Heart right ventricle (tissue), 16 donors: ENCODE measurements around the gene BCKDHB. TPM values are rescaled to one million over a fixed set of nuclear protein-coding genes. Genes with fewer than 3 reads are reported as not detected.

Experiments
- ATAC-seq, 8 donors: fragments of 200-7000 bp; cut with Tn5 transposase; one replicate each; pipeline ENCODE4 v1.9.1; 2020; ENCODE audit warnings: mild to moderate bottlenecking in 8 of 8, moderate library complexity in 8 of 8, moderate number of reproducible peaks in 1 of 8
- DNase-seq, 2 donors: peaks; one replicate each; pipeline ENCODE4 v3.0.0-alpha.2; 2020
- H3K27ac ChIP-seq, 10 donors: fragments of 200-600 bp; sonication (generic) in 2 of 10; one replicate each; pipeline versions ENCODE4 v1.5.0 to v1.8.0; 2020 to 2022; ENCODE audit warnings: mild to moderate bottlenecking in 3 of 10
- H3K27me3 ChIP-seq, 7 donors: fragments of 200-600 bp; one replicate each; pipeline ENCODE4 v1.8.0; 2021 to 2022; ENCODE audit warnings: mild to moderate bottlenecking in 2 of 7
- H3K36me3 ChIP-seq, 9 donors: fragments of 200-600 bp; sonication (generic) in 1 of 9; one replicate each; pipeline versions ENCODE4 v1.5.0 to v1.8.0; 2020 to 2022; ENCODE audit warnings: mild to moderate bottlenecking in 2 of 9
- H3K4me1 ChIP-seq, 9 donors: fragments of 200-600 bp; sonication (generic) in 1 of 9; one replicate each; pipeline versions ENCODE4 v1.5.0 to v1.8.0; 2020 to 2022; ENCODE audit warnings: mild to moderate bottlenecking in 4 of 9
- H3K4me3 ChIP-seq, 10 donors: fragments of 200-600 bp; sonication (generic) in 2 of 10; one replicate each; pipeline versions ENCODE4 v1.5.0 to v1.8.0; 2020 to 2022; ENCODE audit warnings: mild to moderate bottlenecking in 7 of 10, moderate library complexity in 2 of 10
- H3K9me3 ChIP-seq, 11 donors: fragments of 200-600 bp in 10 of 11; sonication (generic) in 2 of 11; one replicate each; pipeline versions ENCODE4 v1.5.0 to v1.8.0; 2013 to 2022; ENCODE audit warnings: mild to moderate bottlenecking in 2 of 11, control low read depth in 1 of 11, moderate library complexity in 1 of 11
- WGBS, 2 donors: extraction: QIAGEN DNeasy Blood & Tissue Kit; methylation state at CpG; one replicate each; pipeline ENCODE4 v1.1.7; 2013; ENCODE audit warnings: inconsistent platforms in 1 of 2; 5-methylcytosine and 5-hydroxymethylcytosine counted together
- intact Hi-C, 10 donors: fragments of 100-400 bp; cut with DNase I; formaldehyde crosslinking; loops; one replicate each; pipeline versions ENCODE4 v1.11.1 to v1.14.2; 2022
- polyA plus RNA-seq, 2 donors: library from polyadenylated mRNA; stranded (reverse); fragments of 200-250 nt; gene quantifications; one replicate each; pipeline ENCODE4 v1.2.3, GENCODE V29; 2013
- total RNA-seq, 10 donors: library from RNA; stranded (reverse); fragmentation: NEBNext Ultra II Directional in 3 of 10; extraction: Animal tissue kit (Norgen Biotek cat#: 25700) in 3 of 10; gene quantifications; one replicate each; pipeline versions ENCODE4 v1.2.1 to v1.2.4, GENCODE V29; 2021 to 2023
- TF ChIP-seq, protein P1 (sequence below), 9 donors: fragments of 200-600 bp; sonication (generic) in 2 of 9; IDR thresholded peaks; one replicate each; pipeline versions ENCODE4 v1.5.0 to v1.8.0; 2021 to 2022; ENCODE audit warnings: antibody characterized with exemption in 9 of 9, mild to moderate bottlenecking in 5 of 9, moderate library complexity in 1 of 9
- donor health status: Arrhythmogenic right ventricular cardiomyopathy.
- donor health status: ischemic (EF 13 %, LVEDD 7.1; RV severe dilation, severe dysfunction).
- donor health status: healthy with polysubstance abuse.
- donor health status: DM: no; HTN: yes; CAD: no.
- donor health status: DM: no; HTN: no; CAD: no.
- donor health status: ischemic (EF 25% LVEDD 6.9; RV normal size, moderate dysfunction).
- donor health status: ischemic (EF 25% LVEDD 5.7; RV mildly dilated, moderate dysfunction).
- donor health status: healthy.
- donor health status: DM: yes; HTN: yes; CAD: no.
- donor health status: Ischemic cardiomyopathy.
- donor health status: ischemic (EF 35%, LVEDD 5.7; RV mildly dilated, moderate dysfunction).
- donor health status: nonischemic (EF 11% LVEDD 7.7; RV severe dilation, severe dysfunction).
- donor health status: DM: yes; HTN: yes; CAD: no.
- donor health status: PGD.
- donor health status: ischemic (EF 29% LVEDD 5.4; RV normal size, mild dysfunction).
- donor health status: nonischemic (EF 23%, LVEDD 6.1; RV moderate dilation, normal function).

The BCKDHB gene
- total and polyA plus RNA-seq, 12 donors = 7.1 to 46.4 (median 31.2) TPM

DNA sequence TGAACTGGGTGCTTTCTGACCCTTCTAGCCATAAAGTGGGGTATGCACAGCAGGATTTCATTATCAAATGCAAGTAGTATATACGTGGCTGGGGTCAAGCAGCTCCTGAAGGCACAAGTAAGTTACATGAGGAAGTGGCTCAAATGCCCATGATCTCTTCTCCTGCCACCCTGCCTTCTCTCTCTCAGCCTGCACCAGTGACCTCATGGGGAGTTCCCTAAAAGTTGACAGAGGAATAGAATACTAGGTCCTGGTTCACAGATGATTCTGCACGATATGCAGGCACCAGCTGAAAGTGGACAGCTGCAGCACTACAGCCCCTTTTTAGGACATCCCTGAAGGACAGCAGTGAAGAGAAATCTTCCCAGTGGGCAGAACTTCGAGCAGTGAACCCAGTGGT is 282.0 kb downstream of the BCKDHB start:
- Histone ChIP-seq H3K4me1 (no peaks in the 10 kb centered on the region), H3K27ac (no peak overlapping the region), H3K36me3 (no peaks in the 10 kb centered on the region), H3K9me3 (peaks cover 0 to 4% (median 0%) of the 10 kb centered on the region in 11 donors), H3K4me3 (no peak overlapping the region), H3K27me3 (no peaks in the 10 kb centered on the region)
- ATAC-seq (no peak), DNase-seq (no peak)
- TF ChIP-seq, protein P1, sequence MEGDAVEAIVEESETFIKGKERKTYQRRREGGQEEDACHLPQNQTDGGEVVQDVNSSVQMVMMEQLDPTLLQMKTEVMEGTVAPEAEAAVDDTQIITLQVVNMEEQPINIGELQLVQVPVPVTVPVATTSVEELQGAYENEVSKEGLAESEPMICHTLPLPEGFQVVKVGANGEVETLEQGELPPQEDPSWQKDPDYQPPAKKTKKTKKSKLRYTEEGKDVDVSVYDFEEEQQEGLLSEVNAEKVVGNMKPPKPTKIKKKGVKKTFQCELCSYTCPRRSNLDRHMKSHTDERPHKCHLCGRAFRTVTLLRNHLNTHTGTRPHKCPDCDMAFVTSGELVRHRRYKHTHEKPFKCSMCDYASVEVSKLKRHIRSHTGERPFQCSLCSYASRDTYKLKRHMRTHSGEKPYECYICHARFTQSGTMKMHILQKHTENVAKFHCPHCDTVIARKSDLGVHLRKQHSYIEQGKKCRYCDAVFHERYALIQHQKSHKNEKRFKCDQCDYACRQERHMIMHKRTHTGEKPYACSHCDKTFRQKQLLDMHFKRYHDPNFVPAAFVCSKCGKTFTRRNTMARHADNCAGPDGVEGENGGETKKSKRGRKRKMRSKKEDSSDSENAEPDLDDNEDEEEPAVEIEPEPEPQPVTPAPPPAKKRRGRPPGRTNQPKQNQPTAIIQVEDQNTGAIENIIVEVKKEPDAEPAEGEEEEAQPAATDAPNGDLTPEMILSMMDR (IDR thresholded peaks at IDR 0.05) = no peak
- intact Hi-C loops = loop anchor here in 1 of 10 donors (5.0 kb wide), 1 partner anchor 1099 kb away; no protein-coding TSS in a partner anchor
- 80 to 93% methylated on average over 3 of the region's 3 CpGs for WGBS, 2 donors

Other genes with a start within 250 kb of the BCKDHB start
- under 1 TPM in 9 of 10 donors, not detected in 1; 0.07 to 0.45 (median 0.19) TPM for gene ELOVL4, start 159.1 kb upstream of the BCKDHB start, total RNA-seq
- gene ELOVL4, start 159.1 kb upstream of the BCKDHB start, polyA plus RNA-seq = under 1 TPM; 0.07 to 0.35 TPM
- gene TTK, start 102.0 kb upstream of the BCKDHB start, total RNA-seq = 1 to 10 TPM in 1 of 10 donors, under 1 TPM in 7, not detected in 2; 0.19 to 3.4 (median 0.41) TPM
- under 1 TPM; 0.15 to 0.17 TPM for gene TTK, start 102.0 kb upstream of the BCKDHB start, polyA plus RNA-seq